ENCODE measurements around the gene NEUROD4.

The NEUROD4 gene

DNA sequence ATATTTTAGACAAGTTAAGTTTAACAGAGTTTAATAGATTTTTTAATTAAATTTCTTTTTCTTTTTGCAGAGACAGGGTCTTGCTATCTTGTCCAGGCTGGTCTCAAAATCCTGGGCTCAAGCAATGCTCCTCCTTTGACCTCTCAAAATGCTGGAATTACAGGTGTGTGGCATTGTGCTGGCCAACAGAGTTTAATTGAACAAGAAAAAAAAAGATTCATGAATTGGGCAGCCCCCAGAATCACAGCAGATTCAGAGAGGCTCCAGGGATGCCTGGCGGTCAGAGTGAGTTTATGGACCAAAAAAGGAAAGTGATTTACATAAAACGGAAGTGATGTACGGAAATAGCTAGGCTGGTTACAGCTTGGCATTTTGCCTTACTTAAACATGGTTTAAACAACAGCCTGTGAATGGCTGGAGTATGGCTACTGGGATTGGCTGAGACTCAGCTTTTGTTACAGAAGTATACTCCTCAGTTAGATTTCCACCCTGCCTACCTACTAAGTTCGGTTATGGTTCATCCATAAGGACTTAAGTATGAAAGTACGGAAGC is 20.7 kb upstream of the NEUROD4 start:
- Histone ChIP-seq H3K4me3 (ENCODE audit: low read length) (no peak overlapping the region), H3K4me1 (ENCODE audit: control insufficient read depth, insufficient read depth, low read length) (no peaks in the 10 kb centered on the region), H3K9me3 (ENCODE audit: control insufficient read depth, low read length) (no peaks in the 10 kb centered on the region), H3K9ac (ENCODE audit: low read length) (no peak overlapping the region), H3K36me3 (ENCODE audit: control insufficient read depth, insufficient read depth, low read length, severe bottlenecking) (no peaks in the 10 kb centered on the region), H3K27me3 (replicated peaks; ENCODE audit: control insufficient read depth, insufficient read depth, low read length) (peaks cover 55% of the 10 kb centered on the region)
- DNase-seq (ENCODE audit: low read depth) = no peak

DNA sequence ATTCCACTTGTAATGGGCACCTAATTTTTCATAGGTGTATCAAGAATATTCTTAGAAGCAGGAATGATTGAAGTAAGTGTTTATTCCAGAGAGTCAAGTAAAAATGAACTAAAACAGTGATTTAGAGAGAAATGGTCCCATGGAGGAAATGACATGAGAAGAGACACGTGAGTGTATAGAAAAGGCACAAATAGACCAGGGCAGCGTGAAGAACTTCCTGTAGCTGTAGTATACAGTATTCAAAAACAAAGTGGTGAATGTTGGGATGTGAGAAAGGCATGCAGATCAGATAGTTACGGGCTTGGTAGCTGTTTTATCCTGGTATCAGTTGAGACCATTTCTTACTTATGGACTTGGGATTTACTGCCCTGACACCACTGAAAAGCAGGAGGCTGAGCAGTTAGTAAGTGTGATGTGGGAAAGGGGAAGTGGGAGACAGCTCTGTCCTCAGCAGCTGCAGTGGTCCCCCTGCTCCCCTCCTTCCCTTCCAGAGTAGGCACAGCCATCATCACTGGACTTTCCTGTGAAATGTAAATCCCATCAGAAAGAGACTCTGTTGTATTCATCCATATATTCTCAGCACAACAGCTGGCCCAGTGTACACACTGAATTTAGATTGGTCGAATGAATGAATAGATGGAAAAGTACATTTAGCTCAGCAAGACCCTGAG is 18.4 kb upstream of the NEUROD4 start:
- no peak overlapping the region for H3K9ac ChIP-seq (ENCODE audit: low read length)
- H3K4me1 ChIP-seq (ENCODE audit: control insufficient read depth, insufficient read depth, low read length) = no peaks in the 10 kb centered on the region
- H3K27me3 ChIP-seq (replicated peaks; ENCODE audit: control insufficient read depth, insufficient read depth, low read length) = peaks cover 53% of the 10 kb centered on the region
- H3K4me3 ChIP-seq (ENCODE audit: low read length) = no peak overlapping the region
- no peak for DNase-seq (ENCODE audit: low read depth)
- H3K9me3 ChIP-seq (ENCODE audit: control insufficient read depth, low read length) = no peaks in the 10 kb centered on the region
- no peaks in the 10 kb centered on the region for H3K36me3 ChIP-seq (ENCODE audit: control insufficient read depth, insufficient read depth, low read length, severe bottlenecking)

DNA sequence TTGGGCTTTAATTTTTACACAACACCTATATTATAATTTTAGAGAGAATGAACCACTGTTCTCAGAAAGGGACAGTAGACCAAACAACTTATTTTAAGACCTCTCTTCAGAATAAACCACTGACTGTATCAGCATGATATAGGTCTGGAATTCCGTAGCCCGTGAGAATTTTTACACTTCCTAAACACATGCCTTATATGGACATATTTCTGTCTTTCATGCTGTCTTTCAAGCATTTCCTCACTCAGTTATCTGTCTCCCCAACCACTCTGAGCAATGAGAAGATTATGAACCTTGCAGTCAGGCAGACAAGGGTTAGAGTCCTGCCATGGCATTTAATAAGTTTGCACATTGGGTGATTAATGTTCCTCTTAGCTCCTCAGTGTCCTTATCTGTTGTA is 17.4 kb upstream of the NEUROD4 start:
- no peaks in the 10 kb centered on the region for H3K36me3 ChIP-seq (ENCODE audit: control insufficient read depth, insufficient read depth, low read length, severe bottlenecking)
- H3K27me3 ChIP-seq (replicated peaks; ENCODE audit: control insufficient read depth, insufficient read depth, low read length) = peaks cover 46% of the 10 kb centered on the region
- no peak overlapping the region for H3K9ac ChIP-seq (ENCODE audit: low read length)
- H3K4me1 ChIP-seq (ENCODE audit: control insufficient read depth, insufficient read depth, low read length) = no peaks in the 10 kb centered on the region
- H3K4me3 ChIP-seq (ENCODE audit: low read length) = no peak overlapping the region
- H3K9me3 ChIP-seq (ENCODE audit: control insufficient read depth, low read length) = no peaks in the 10 kb centered on the region
- DNase-seq (ENCODE audit: low read depth) = no peak

DNA sequence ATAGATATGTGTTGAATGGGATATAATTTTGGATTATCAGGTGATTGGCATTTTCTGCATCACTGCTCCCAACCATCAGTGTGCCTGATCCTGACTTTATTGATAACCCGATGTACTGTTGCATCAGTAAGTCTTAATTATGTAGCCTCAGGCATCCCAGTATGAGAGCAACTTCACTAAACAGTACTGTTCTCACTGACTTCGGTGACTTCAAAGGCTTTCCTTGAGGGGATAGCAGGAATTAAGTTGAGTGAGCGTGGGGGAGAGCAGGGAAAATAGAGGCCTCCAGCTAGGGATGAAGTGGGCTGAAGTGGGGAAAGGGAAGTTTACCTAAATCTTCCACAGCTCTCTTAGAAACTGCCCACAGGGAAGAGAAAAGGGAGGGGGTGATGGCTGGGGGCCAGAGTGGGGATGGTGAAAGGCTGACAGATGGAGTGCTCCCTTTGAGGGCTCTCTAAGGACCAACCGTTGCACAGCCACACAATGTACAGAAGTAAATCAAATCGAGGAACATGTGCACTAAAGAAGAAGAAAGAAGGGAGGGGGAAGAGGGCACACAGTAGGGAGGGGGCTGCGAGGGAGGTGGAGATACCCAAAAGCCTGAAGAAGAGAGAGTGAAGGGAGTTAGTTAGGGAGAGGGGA is 10.7 kb upstream of the NEUROD4 start:
- no peaks in the 10 kb centered on the region for H3K4me1 ChIP-seq (ENCODE audit: control insufficient read depth, insufficient read depth, low read length)
- DNase-seq (ENCODE audit: low read depth) = no peak
- peaks cover 4% of the 10 kb centered on the region for H3K9me3 ChIP-seq (ENCODE audit: control insufficient read depth, low read length)
- no peak overlapping the region for H3K4me3 ChIP-seq (ENCODE audit: low read length)
- H3K27me3 ChIP-seq (replicated peaks; ENCODE audit: control insufficient read depth, insufficient read depth, low read length) = peaks cover 13% of the 10 kb centered on the region
- H3K9ac ChIP-seq (ENCODE audit: low read length) = no peak overlapping the region
- H3K36me3 ChIP-seq (ENCODE audit: control insufficient read depth, insufficient read depth, low read length, severe bottlenecking) = no peaks in the 10 kb centered on the region

DNA sequence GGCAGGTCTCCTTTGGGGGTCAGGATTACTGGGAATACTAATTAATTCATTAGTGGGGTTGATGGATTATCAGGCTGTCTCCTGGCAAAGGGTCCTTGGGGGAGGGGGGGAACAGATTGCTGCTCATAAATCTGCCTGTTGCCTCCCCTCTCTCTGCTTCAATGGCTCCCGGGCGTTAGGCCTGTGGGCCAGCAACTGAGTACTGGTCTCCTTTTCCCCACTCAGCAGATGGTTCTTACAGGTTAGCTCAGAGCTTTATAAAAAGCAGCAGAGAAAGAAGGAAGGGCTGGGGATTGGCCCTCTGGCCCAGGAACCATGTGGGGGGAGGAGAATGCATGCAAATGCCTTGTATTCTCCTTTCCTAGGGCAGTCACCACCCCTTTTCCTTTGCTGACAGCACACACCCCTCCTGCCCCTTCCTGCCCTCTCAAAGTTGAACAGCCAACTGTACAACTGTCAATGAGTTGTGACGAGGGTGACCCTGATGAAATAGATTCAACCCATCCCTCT is 2.3 kb upstream of the NEUROD4 start:
- H3K4me1 ChIP-seq (ENCODE audit: control insufficient read depth, insufficient read depth, low read length) = no peaks in the 10 kb centered on the region
- H3K4me3 ChIP-seq (ENCODE audit: low read length) = no peak overlapping the region
- H3K27me3 ChIP-seq (replicated peaks; ENCODE audit: control insufficient read depth, insufficient read depth, low read length) = peaks cover 23% of the 10 kb centered on the region
- no peaks in the 10 kb centered on the region for H3K36me3 ChIP-seq (ENCODE audit: control insufficient read depth, insufficient read depth, low read length, severe bottlenecking)
- peaks cover under 1% of the 10 kb centered on the region for H3K9me3 ChIP-seq (ENCODE audit: control insufficient read depth, low read length)
- no peak for DNase-seq (ENCODE audit: low read depth)
- H3K9ac ChIP-seq (ENCODE audit: low read length) = no peak overlapping the region

DNA sequence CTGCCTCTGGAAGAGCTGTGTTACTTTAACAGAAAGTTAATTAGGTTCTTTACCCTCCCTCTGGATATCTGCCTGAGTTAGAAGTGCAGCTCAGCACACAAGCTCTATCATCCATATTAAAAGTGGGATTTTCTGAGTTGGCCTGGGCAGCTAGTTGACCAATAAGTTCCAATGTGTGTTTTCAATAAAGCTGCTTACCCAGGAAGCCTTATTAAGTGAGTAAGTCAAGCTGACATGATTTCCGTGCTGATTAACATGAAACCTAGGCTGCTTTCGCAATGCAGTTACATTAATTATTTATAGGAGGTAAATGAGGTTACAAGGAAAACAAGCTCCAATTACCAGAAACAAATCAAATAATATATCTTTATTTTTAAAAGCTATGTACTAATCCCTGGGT is 4.8 kb downstream of the NEUROD4 start:
- Histone ChIP-seq H3K9me3 (ENCODE audit: control insufficient read depth, low read length) (no peaks in the 10 kb centered on the region), H3K36me3 (ENCODE audit: control insufficient read depth, insufficient read depth, low read length, severe bottlenecking) (no peaks in the 10 kb centered on the region), H3K4me3 (ENCODE audit: low read length) (no peak overlapping the region), H3K9ac (ENCODE audit: low read length) (no peak overlapping the region), H3K4me1 (ENCODE audit: control insufficient read depth, insufficient read depth, low read length) (no peaks in the 10 kb centered on the region), H3K27me3 (replicated peaks; ENCODE audit: control insufficient read depth, insufficient read depth, low read length) (peaks cover 9% of the 10 kb centered on the region)
- DNase-seq (ENCODE audit: low read depth) = no peak

DNA sequence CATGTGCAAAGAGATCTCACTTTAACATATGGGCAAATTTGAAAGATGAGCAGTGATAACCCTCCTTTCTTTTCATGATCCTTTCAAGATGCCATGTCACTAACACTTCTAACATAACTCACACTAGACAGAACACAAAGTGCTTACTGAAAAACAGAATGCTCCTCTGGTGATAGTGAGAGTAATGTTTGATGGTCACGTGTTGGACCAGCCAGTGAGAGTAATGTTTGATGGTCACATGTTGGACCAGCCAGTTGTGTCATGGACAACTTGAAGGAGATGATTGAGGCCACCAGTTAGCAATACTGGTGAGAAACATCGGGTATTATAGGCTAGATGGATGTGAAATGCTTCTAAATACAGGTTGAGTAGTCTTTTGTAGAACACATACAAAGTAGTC is 5.7 kb downstream of the NEUROD4 start:
- Histone ChIP-seq H3K9ac (ENCODE audit: low read length) (no peak overlapping the region), H3K9me3 (ENCODE audit: control insufficient read depth, low read length) (no peaks in the 10 kb centered on the region), H3K4me3 (ENCODE audit: low read length) (no peak overlapping the region), H3K27me3 (replicated peaks; ENCODE audit: control insufficient read depth, insufficient read depth, low read length) (peaks cover 8% of the 10 kb centered on the region), H3K4me1 (ENCODE audit: control insufficient read depth, insufficient read depth, low read length) (no peaks in the 10 kb centered on the region), H3K36me3 (ENCODE audit: control insufficient read depth, insufficient read depth, low read length, severe bottlenecking) (no peaks in the 10 kb centered on the region)
- DNase-seq (ENCODE audit: low read depth) = no peak

DNA sequence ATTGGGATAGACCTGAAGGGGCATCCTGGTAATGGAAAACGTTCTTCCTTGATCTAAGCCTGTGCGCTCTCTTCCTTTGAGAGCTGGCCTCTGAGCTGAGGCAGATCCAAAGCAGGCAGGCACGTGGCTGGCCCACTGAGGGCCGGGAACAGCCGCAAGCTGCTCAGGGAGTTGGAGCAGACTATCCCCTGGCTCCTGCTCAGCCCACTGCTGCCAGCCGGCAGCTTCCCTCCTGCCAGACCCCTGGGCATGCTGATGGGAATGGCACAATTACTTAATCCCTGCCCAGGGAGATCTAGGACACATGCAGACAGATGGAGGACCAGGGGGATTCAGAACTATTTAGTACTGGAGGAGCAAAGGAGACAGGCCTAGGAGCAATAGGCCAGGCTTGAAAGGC is 14.4 kb downstream of the NEUROD4 start:
- Histone ChIP-seq H3K9me3 (ENCODE audit: control insufficient read depth, low read length) (no peaks in the 10 kb centered on the region), H3K36me3 (ENCODE audit: control insufficient read depth, insufficient read depth, low read length, severe bottlenecking) (no peaks in the 10 kb centered on the region), H3K9ac (ENCODE audit: low read length) (no peak overlapping the region), H3K4me1 (ENCODE audit: control insufficient read depth, insufficient read depth, low read length) (no peaks in the 10 kb centered on the region), H3K27me3 (replicated peaks; ENCODE audit: control insufficient read depth, insufficient read depth, low read length) (peaks cover 22% of the 10 kb centered on the region), H3K4me3 (ENCODE audit: low read length) (no peak overlapping the region)
- no peak for DNase-seq (ENCODE audit: low read depth)

DNA sequence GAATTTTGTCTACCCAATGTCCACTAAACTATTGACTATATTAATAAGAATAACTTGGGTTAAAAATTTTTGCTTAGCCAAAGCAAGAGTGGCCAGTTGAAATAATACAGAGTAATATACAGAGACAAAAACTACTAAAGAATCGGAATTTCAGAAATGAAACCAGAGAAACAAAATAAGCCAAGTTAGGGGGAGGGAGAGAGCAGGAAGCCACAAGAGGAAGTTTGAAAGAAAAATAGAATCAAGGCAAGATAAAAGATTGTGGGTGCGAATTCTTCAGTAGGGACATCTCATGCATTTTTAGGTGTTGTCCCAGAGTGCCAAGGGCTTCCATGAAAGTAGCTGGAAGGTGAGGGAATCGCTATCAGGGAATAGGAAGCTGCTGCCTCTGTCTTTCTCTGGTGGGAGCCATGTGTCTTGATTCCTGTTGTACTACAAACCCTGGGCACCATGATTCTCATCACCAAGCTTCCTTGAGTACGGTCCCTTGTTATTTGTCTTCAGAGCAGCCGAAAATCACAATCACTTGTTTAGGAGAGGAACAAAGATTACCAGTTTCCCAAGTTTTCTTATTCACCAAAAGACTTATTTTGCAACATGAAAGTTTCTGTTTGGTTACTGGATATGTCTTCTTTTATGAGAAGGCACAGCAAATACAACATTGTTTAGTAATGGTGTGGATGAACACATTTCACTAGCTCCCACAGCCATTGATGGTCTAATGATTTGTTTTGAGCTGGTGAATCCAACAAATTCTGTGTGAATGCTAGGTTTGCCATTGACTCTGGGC is 16.7 kb downstream of the NEUROD4 start:
- DNase-seq (ENCODE audit: low read depth) = no peak
- no peak overlapping the region for H3K4me3 ChIP-seq (ENCODE audit: low read length)
- no peaks in the 10 kb centered on the region for H3K4me1 ChIP-seq (ENCODE audit: control insufficient read depth, insufficient read depth, low read length)
- H3K9ac ChIP-seq (ENCODE audit: low read length) = no peak overlapping the region
- H3K27me3 ChIP-seq (replicated peaks; ENCODE audit: control insufficient read depth, insufficient read depth, low read length) = peaks cover 37% of the 10 kb centered on the region
- no peaks in the 10 kb centered on the region for H3K9me3 ChIP-seq (ENCODE audit: control insufficient read depth, low read length)
- no peaks in the 10 kb centered on the region for H3K36me3 ChIP-seq (ENCODE audit: control insufficient read depth, insufficient read depth, low read length, severe bottlenecking)

DNA sequence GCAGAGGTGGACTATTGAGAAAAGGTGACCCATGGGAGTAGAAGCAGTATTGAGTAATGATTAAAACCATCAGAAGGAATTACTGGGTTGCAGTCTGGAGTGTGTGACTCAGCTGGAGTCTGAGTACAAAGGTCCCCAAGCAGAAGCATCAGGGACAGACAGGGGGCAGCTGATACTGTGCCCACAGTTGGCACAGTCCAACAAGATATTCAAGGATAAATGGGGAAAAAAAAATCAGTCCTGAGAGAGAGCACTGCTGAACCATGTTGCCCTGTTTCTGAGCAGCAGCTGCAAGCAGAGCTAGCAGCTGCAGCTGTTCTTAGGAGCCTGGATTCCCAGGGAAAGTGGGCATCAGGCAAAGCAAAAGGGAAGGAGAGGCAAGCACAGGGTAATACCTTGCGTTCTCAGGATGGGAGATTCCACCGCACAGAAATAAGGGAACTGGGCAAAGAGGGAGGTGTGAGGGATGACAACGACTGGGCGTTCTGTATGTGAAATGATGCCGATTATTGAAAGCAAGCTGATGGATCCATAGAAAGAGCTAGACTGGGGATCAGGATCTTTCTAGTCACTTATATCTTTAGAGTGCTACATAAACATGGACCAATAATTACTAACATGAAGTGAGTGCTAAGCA is 17.7 kb downstream of the NEUROD4 start:
- DNase-seq (ENCODE audit: low read depth) = no peak
- Histone ChIP-seq H3K9me3 (ENCODE audit: control insufficient read depth, low read length) (no peaks in the 10 kb centered on the region), H3K9ac (ENCODE audit: low read length) (no peak overlapping the region), H3K36me3 (ENCODE audit: control insufficient read depth, insufficient read depth, low read length, severe bottlenecking) (no peaks in the 10 kb centered on the region), H3K27me3 (replicated peaks; ENCODE audit: control insufficient read depth, insufficient read depth, low read length) (peaks cover 37% of the 10 kb centered on the region), H3K4me3 (ENCODE audit: low read length) (no peak overlapping the region), H3K4me1 (ENCODE audit: control insufficient read depth, insufficient read depth, low read length) (no peaks in the 10 kb centered on the region)

Measured in adipocyte (in vitro differentiated cells).